K562 (cell line): ENCODE results near the gene FAAH. TPM values are rescaled to one million over a fixed set of nuclear protein-coding genes. Genes with fewer than 3 reads are reported as not detected.
A peak's percentile ranks its signal among the peaks of the same experiment; 100 is the strongest.

Source experiments
- HBP1 ChIP-seq: fragments of 450-650 bp; formaldehyde crosslinking; IDR thresholded peaks from 2 replicates; pipeline ENCODE4 v1.4.0; 2022; ENCODE audit warnings: missing genetic modification characterization
- MITF ChIP-seq: IDR thresholded peaks from 2 replicates; pipeline ENCODE4 v1.6.1; 2014; ENCODE audit warnings: antibody characterized with exemption
- NFE2 ChIP-seq: IDR thresholded peaks from 2 replicates; pipeline ENCODE4 v1.6.1; 2014; ENCODE audit warnings: antibody characterized with exemption, low read depth
- NFIC ChIP-seq: fragments of 450-650 bp; IDR thresholded peaks from 2 replicates; pipeline ENCODE4 v1.6.1; 2017; ENCODE audit warnings: mild to moderate bottlenecking, inconsistent platforms
- PURB ChIP-seq: sonication (generic); formaldehyde crosslinking; IDR thresholded peaks from 2 replicates; pipeline ENCODE4 v1.9.0; 2021; ENCODE audit warnings: low read depth, mild to moderate bottlenecking, missing genetic modification reagents
- RCOR1 ChIP-seq, 2 experiments: IDR thresholded peaks; 2 replicates each; pipeline ENCODE4 v1.6.1; 2012; ENCODE audit warnings: low read depth in 2 of 2, low read length in 2 of 2, borderline replicate concordance in 1 of 2, improper control_type of control experiment in 1 of 2
- SMAD4 ChIP-seq: fragments of 250-450 bp; sonication (Bioruptor Pico); conservative IDR thresholded peaks from 2 replicates; pipeline ENCODE4 v1.8.0; 2021; ENCODE audit warnings: inconsistent platforms, mild to moderate bottlenecking, moderate library complexity
- TAF15 ChIP-seq: fragments of 200-400 bp; formaldehyde crosslinking; IDR thresholded peaks from 2 replicates; pipeline ENCODE4 v1.6.1; 2017; ENCODE audit warnings: mild to moderate bottlenecking, low read depth, low read length, moderate library complexity
- TRIM28 ChIP-seq: fragments of 450-650 bp; IDR thresholded peaks from 2 replicates; pipeline ENCODE4 v1.6.1; 2017
- WHSC1 ChIP-seq: IDR thresholded peaks from one replicate; pipeline ENCODE4 v1.6.1; 2012; ENCODE audit warnings: low read length, control low read depth, inconsistent platforms
- ZC3H11A ChIP-seq: IDR thresholded peaks from 2 replicates; pipeline ENCODE4 v1.6.1; 2012; ENCODE audit warnings: low read depth, low read length, improper control_type of control experiment
- ZNF239 ChIP-seq: fragments of 250-450 bp; sonication (Bioruptor Pico); IDR thresholded peaks from 2 replicates; pipeline ENCODE4 v1.4.0; 2020; ENCODE audit warnings: mild to moderate bottlenecking
- ZNF449 ChIP-seq: fragments of 250-450 bp; sonication (Bioruptor Pico); IDR thresholded peaks from 2 replicates; pipeline ENCODE4 v1.8.0; 2022; ENCODE audit warnings: moderate library complexity, mild to moderate bottlenecking, inconsistent platforms
- ZNF592 ChIP-seq: fragments of 450-650 bp; IDR thresholded peaks from 2 replicates; pipeline ENCODE4 v1.6.1; 2017; ENCODE audit warnings: antibody characterized with exemption, mild to moderate bottlenecking
- ZNF717 ChIP-seq: fragments of 250-450 bp; sonication (Bioruptor Pico); IDR thresholded peaks from 2 replicates; pipeline ENCODE4 v1.5.0; 2021
- polyA plus RNA-seq, 8 experiments: library from polyadenylated mRNA; depleted of rRNA in 4 of 8; stranded (reverse) in 5 of 8; unstranded in 3 of 8; fragments of >200 nt; fragmentation: Nextera tagmentation in 2 of 8; fragmentation: Illumina TruSeq in 1 of 8; extraction: Ambion mirVana in 2 of 8; extraction: Trizol in 1 of 8; gene quantifications; 2 replicates each; pipeline versions ENCODE4 v1.2.1 to v1.2.3, GENCODE V29; 2011 to 2014; ENCODE audit warnings: inconsistent platforms in 1 of 8, missing spikeins in 1 of 8
- total RNA-seq, 7 experiments: library from RNA; depleted of rRNA in 6 of 7; stranded (reverse); fragments of >200 nt in 6 of 7; fragmentation: Illumina TruSeq in 2 of 7; extraction: Trizol in 2 of 7; gene quantifications; 2 replicates each; pipeline versions ENCODE4 v1.2.1 to v1.2.3, GENCODE V29; 2011 to 2021; ENCODE audit warnings: low replicate concordance in 1 of 7

FAAH gene
- total and polyA plus RNA-seq, 9 of the 15 experiments (the other 6 are each of a cell fraction or from before 2014, with no cell fraction given): 0.06 to 1.1 (median 0.32) TPM

- TF ChIP-seq MITF (no peak), TRIM28 (no peak), HBP1 (CRISPR knock-in tag) (no peak), WHSC1 (no peak), RCOR1 (IDR thresholded peaks at IDR 0.05; ENCODE audit: borderline replicate concordance in 1 of 2, low read depth in 2 of 2, low read length in 2 of 2) (peak in 1 of 2 experiments; percentile 75; a peak in 1 of 4 replicates), ZNF239 (CRISPR knock-in tag) (no peak), TAF15 (no peak), ZNF592 (no peak), PURB (CRISPR knock-in tag) (no peak), SMAD4 (no peak), NFIC (no peak), ZNF717 (no peak), NFE2 (no peak), ZNF449 (CRISPR knock-in tag) (no peak), ZC3H11A (no peak)
These were observed 52.8 kb downstream of the FAAH start (continued) for GRCh38 chr1:46446646-46447498.
